Measurements from ENCODE around the gene KLHDC7B.
"Not testable (repeated sequence)": the region's sequence is repeated elsewhere in the genome, so short reads cannot be mapped to it uniquely, and the experiment has no call there.

GRCh38 chr22:50533856-50534711 lies 11.6 kb upstream of the KLHDC7B start:
- not testable (repeated sequence) for TF ChIP-seq CTCF (IDR thresholded peaks at IDR 0.05); POLR2AphosphoS5 (IDR thresholded peaks at IDR 0.05; ENCODE audit: low read depth, low read length)

All from Panc1 (cell line).